GM12878 (cell line): ENCODE results near the gene GRXCR1. TPM values are rescaled to one million over a fixed set of nuclear protein-coding genes. Genes with fewer than 3 reads are reported as not detected.

ENCODE experiments used
- ATAC-seq: fragments of 200-7000 bp; cut with Tn5 transposase; 3 replicates; pipeline ENCODE4 v1.9.1; 2020; ENCODE audit warnings: mild to moderate bottlenecking, moderate library complexity
- BruUV-seq: library from RNA; stranded (reverse); fragments of 400-500 nt; replicated peaks from 2 replicates; lab custom pipeline; 2021; lab: Mats Ljungman, UMichigan
- CTCF ChIA-PET: fragments of 300-600 bp; sonication (Branson Sonifier 250); formaldehyde crosslinking; extraction: SDS; loops from one replicate; lab custom pipeline; 2021; ENCODE audit warnings: inconsistent platforms; lab: Yijun Ruan, JAX
- POLR2A ChIA-PET: fragments of 350-600 bp; formaldehyde crosslinking; extraction: SDS; loops from one replicate; lab custom pipeline; 2021; ENCODE audit warnings: inconsistent platforms; lab: Charles Lee
- RAD21 ChIA-PET: fragments of 300-600 bp; sonication (Branson Sonifier 250); formaldehyde crosslinking; loops from one replicate; lab custom pipeline; 2023; ENCODE audit warnings: antibody characterized with exemption; ENCODE audit not compliant: unreplicated experiment; lab: Charles Lee
- SMC1A ChIA-PET: fragments of 300-600 bp; sonication (Branson Sonifier 250); formaldehyde crosslinking; loops from one replicate; lab custom pipeline; 2023; ENCODE audit not compliant: unreplicated experiment, uncharacterized antibody; lab: Charles Lee
- DNase-seq: peaks from one replicate; pipeline ENCODE4 v3.0.0-alpha.2; 2011; ENCODE audit warnings: low read depth, low spot score
- FAIRE-seq: peaks from 3 replicates; lab custom pipeline; 2011; peaks lifted over from hg19 to GRCh38; lab: Jason Lieb, UNC
- H2AFZ ChIP-seq: 2 replicates; pipeline ENCODE4 v1.6.0; 2011; ENCODE audit warnings: low read depth, low read length, control low read depth; ENCODE audit not compliant: control insufficient read depth
- H3K27ac ChIP-seq: 2 replicates; pipeline ENCODE4 v1.5.1; 2011; ENCODE audit warnings: control low read depth; ENCODE audit not compliant: control insufficient read depth, insufficient read depth
- H3K27me3 ChIP-seq, 2 experiments: replicated peaks in 1 of 2; 2 replicates each; pipeline versions ENCODE4 v1.6.0 to v1.6.1; 2011; ENCODE audit warnings: low read length in 1 of 2; ENCODE audit not compliant: control insufficient read depth in 2 of 2, insufficient read depth in 2 of 2
- H3K36me3 ChIP-seq, 2 experiments: 2 replicates each; pipeline ENCODE4 v1.5.1; 2011; ENCODE audit warnings: low read length in 1 of 2; ENCODE audit not compliant: control insufficient read depth in 2 of 2, insufficient read depth in 2 of 2
- H3K4me1 ChIP-seq: 2 replicates; pipeline ENCODE4 v1.6.1; 2011; ENCODE audit warnings: mild to moderate bottlenecking, low read length, moderate library complexity, mixed read lengths; ENCODE audit not compliant: control insufficient read depth, insufficient read depth
- H3K4me2 ChIP-seq: 2 replicates; pipeline ENCODE4 v1.6.0; 2011; ENCODE audit warnings: control low read depth; ENCODE audit not compliant: control insufficient read depth, insufficient read depth
- H3K4me3 ChIP-seq: fragments of 200-600 bp; sonication (generic); 2 replicates; pipeline ENCODE4 v1.5.1; 2016
- H3K79me2 ChIP-seq: 2 replicates; pipeline ENCODE4 v1.6.0; 2011; ENCODE audit warnings: low read length; ENCODE audit not compliant: control insufficient read depth, insufficient read depth
- H3K9ac ChIP-seq: 2 replicates; pipeline ENCODE4 v1.8.0; 2011; ENCODE audit warnings: low read length, control low read depth, mixed read lengths; ENCODE audit not compliant: control insufficient read depth, insufficient read depth
- H3K9me3 ChIP-seq: replicated peaks from 3 replicates; pipeline ENCODE4 v1.5.1; 2011; ENCODE audit warnings: mild to moderate bottlenecking, low read length; ENCODE audit not compliant: control insufficient read depth, insufficient read depth
- H4K20me1 ChIP-seq: 2 replicates; pipeline ENCODE4 v1.6.0; 2011; ENCODE audit not compliant: control insufficient read depth, insufficient read depth
- BCL11A ChIP-seq: IDR thresholded peaks from 2 replicates; pipeline ENCODE4 v1.6.1; 2011; ENCODE audit warnings: low read depth, low read length
- ESRRA ChIP-seq: IDR thresholded peaks from 2 replicates; pipeline ENCODE4 v1.6.1; 2012; ENCODE audit warnings: mild to moderate bottlenecking, low read length, improper control_type of control experiment
- PAX8 ChIP-seq: fragments of 450-650 bp; IDR thresholded peaks from 2 replicates; pipeline ENCODE4 v1.6.1; 2017; ENCODE audit warnings: mild to moderate bottlenecking, moderate library complexity
- POLR2AphosphoS5 ChIP-seq: IDR thresholded peaks from 2 replicates; pipeline ENCODE4 v1.6.1; 2011; ENCODE audit warnings: mild to moderate bottlenecking, low read length, inconsistent platforms
- RAD21 ChIP-seq: IDR thresholded peaks from 2 replicates; pipeline ENCODE4 v1.6.1; 2011; ENCODE audit warnings: mild to moderate bottlenecking, low read depth, low read length, moderate library complexity; ENCODE audit not compliant: insufficient read depth
- SMAD5 ChIP-seq: IDR thresholded peaks from 2 replicates; pipeline ENCODE4 v1.6.1; 2016; ENCODE audit warnings: antibody characterized with exemption, low read depth
- SPI1 ChIP-seq: IDR thresholded peaks from 2 replicates; pipeline ENCODE4 v1.6.1; 2011; ENCODE audit warnings: low read depth, mild to moderate bottlenecking, low read length, moderate library complexity, borderline replicate concordance; ENCODE audit not compliant: insufficient read depth
- USF1 ChIP-seq: IDR thresholded peaks from 2 replicates; pipeline ENCODE4 v1.6.1; 2011; ENCODE audit warnings: borderline replicate concordance, low read depth, mild to moderate bottlenecking, moderate library complexity, mixed read lengths, low read length; ENCODE audit not compliant: insufficient read depth; ENCODE audit errors: extremely low read length
- ZNF622 ChIP-seq: fragments of 450-650 bp; IDR thresholded peaks from 2 replicates; pipeline ENCODE4 v1.6.1; 2017; ENCODE audit warnings: mild to moderate bottlenecking, inconsistent platforms
- WGBS: methylation state at CpG from one replicate; pipeline ENCODE4 v1.1.6; 2016; ENCODE audit warnings: low lambda C conversion rate; ENCODE audit not compliant: insufficient replicate concordance, insufficient coverage; ENCODE audit errors: missing lambda C conversion rate; 5-methylcytosine and 5-hydroxymethylcytosine counted together
- in situ Hi-C: fragments of 300-500 bp; cut with MboI; formaldehyde crosslinking; loops from 9 replicates; pipeline ENCODE4 v1.14.3; 2018; ENCODE audit warnings: mixed read lengths
- intact Hi-C: fragments of 100-400 bp; cut with micrococcal nuclease; formaldehyde crosslinking; loops from one replicate; pipeline ENCODE4 v1.14.2; 2022; ENCODE audit not compliant: unreplicated experiment
- polyA plus RNA-seq, 11 experiments: library from polyadenylated mRNA; depleted of rRNA in 4 of 11; unstranded in 6 of 11; stranded (reverse) in 5 of 11; fragments of >200 nt; fragmentation: Nextera tagmentation in 4 of 11; fragmentation: Illumina TruSeq in 1 of 11; extraction: Ambion mirVana in 4 of 11; extraction: Trizol in 1 of 11; gene quantifications; 1 replicate in 1 of 11; 2 replicates in 10 of 11; pipeline versions ENCODE4 v1.2.1 to v1.2.3, GENCODE V29; 2011 to 2016; ENCODE audit warnings: inconsistent platforms in 2 of 11, missing spikeins in 2 of 11, low read depth in 1 of 11
- total RNA-seq, 4 experiments: library from RNA; depleted of rRNA in 3 of 4; stranded (reverse); fragments of >200 nt in 3 of 4; fragmentation: Illumina TruSeq in 1 of 4; extraction: Trizol in 1 of 4; gene quantifications; 2 replicates each; pipeline versions ENCODE4 v1.2.1 to v1.2.3, GENCODE V29; 2013 to 2021

Gene GRXCR1
- total and polyA plus RNA-seq, 10 of the 15 experiments (the other 5 are each of a cell fraction or from before 2014, with no cell fraction given), result not detected

GRCh38 chr4:42906341-42906740 lies 13.8 kb downstream of the GRXCR1 start:
- H3K79me2 ChIP-seq, result no peaks in the 10 kb centered on the region
- ChIA-PET SMC1A (interaction anchor here (1.0 kb wide), 1 partner anchor 31 kb away, joined by 3 read pairs; no protein-coding TSS in a partner anchor), RAD21 (no interaction called here), CTCF (no interaction called here), POLR2A (no interaction called here)
- no peaks in the 10 kb centered on the region for H3K36me3 ChIP-seq
- intact Hi-C loops (no loop called here), in situ Hi-C loops (no loop called here)
- H3K4me1 ChIP-seq, result no peaks in the 10 kb centered on the region
- H2AFZ ChIP-seq, result no peak overlapping the region
- WGBS, result 88% methylated on average over 1 of the region's 1 CpG
- H4K20me1 ChIP-seq, result no peaks in the 10 kb centered on the region
- TF ChIP-seq SMAD5, result no peak
- TF ChIP-seq PAX8, result no peak
- TF ChIP-seq BCL11A, result no peak
- TF ChIP-seq POLR2AphosphoS5, result no peak
- ATAC-seq, result no peak
- no peak for DNase-seq
- no TSS peak for BruUV-seq
- no peak overlapping the region for H3K4me2 ChIP-seq
- H3K4me3 ChIP-seq, result no peak overlapping the region
- no peaks in the 10 kb centered on the region; a peak in 2 of 4 replicates for H3K27me3 ChIP-seq
- H3K27ac ChIP-seq, result no peak overlapping the region
- H3K9me3 ChIP-seq, result no peaks in the 10 kb centered on the region
- no peak for FAIRE-seq
- no peak overlapping the region for H3K9ac ChIP-seq

- SMC1A ChIA-PET, result interaction anchor here (0.8 kb wide), 1 partner anchor 19 kb away, joined by 3 read pairs; no protein-coding TSS in a partner anchor
- in situ Hi-C loops, result no loop called here
- no peak overlapping the region for H2AFZ ChIP-seq
- FAIRE-seq (no peak), DNase-seq (no peak), ATAC-seq (no peak)
- TF ChIP-seq ZNF622 (no peak), ESRRA (no peak), RAD21 (no peak), USF1 (no peak), SPI1 (no peak)
- CTCF ChIA-PET, result interaction anchor here (0.6 kb wide), 1 partner anchor 62 kb away, joined by 3 read pairs; no protein-coding TSS in a partner anchor
- no peak overlapping the region for H3K4me2 ChIP-seq
- no peaks in the 10 kb centered on the region; a peak in 2 of 4 replicates for H3K27me3 ChIP-seq
- H3K4me3 ChIP-seq, result no peak overlapping the region
- intact Hi-C loops, result no loop called here
- RAD21 ChIA-PET, result no interaction called here
- POLR2A ChIA-PET, result no interaction called here
- 29% methylated on average over 6 of the region's 6 CpGs for WGBS
- no peaks in the 10 kb centered on the region for H3K4me1 ChIP-seq
- H3K36me3 ChIP-seq, result no peaks in the 10 kb centered on the region
- no peaks in the 10 kb centered on the region for H3K9me3 ChIP-seq
- no peaks in the 10 kb centered on the region for H3K79me2 ChIP-seq
- no peak overlapping the region for H3K9ac ChIP-seq
- BruUV-seq, result no TSS peak
- no peaks in the 10 kb centered on the region for H4K20me1 ChIP-seq
- no peak overlapping the region for H3K27ac ChIP-seq
Measured at GRCh38 chr4:42906891-42907759, 14.6 kb downstream of the GRXCR1 start.
